ENCODE measurements around the gene GOPC. TPM values are rescaled to one million over a fixed set of nuclear protein-coding genes. Genes with fewer than 3 reads are reported as not detected.

Gene GOPC
- total and polyA plus RNA-seq, 2 of the 8 experiments (the other 6 are each of a cell fraction or from before 2014, with no cell fraction given), result 5.3 to 19.4 TPM

DNA sequence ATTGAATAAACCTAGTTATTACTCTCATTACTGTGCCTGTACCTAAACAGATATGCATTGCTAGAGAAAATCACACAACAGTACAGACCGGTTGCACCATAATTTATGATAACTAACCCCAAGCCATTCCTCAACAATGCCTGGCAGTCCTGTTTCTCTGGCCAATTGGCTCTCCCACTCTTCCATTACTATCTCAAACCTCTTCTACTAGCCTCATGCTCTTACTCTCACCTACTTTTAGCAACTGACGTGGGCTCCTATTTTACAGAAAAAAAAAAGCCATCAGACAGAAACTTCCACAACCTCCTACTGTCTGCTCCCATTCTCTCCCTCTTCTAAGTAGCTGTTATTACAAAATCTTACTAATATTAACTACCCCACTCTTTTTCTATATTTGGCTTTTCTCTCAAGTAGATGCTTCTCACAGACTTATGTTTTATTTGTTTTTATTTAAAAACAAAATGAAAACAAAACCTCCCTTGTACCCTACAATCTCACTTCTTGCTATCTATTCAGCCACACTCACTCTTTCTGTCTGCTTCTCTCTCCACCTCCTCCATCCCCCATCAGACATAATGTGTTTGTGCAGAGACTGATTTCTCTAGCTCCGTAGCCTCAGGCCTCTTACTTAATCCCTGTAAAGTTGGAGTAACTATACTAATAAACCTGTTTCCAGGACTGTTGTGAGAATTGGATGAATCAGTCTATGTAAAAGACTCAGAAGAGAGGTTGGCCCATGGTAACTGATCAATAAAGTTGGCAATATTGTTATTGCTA lies 9.1 kb downstream of the GOPC start:
- CTCF ChIA-PET (ENCODE audit: partially characterized antibody), result interaction anchor here (0.7 to 1.1 kb wide), 2 partner anchors 9 to 14 kb away, joined by 3 read pairs; partner anchors contain the start of gene GOPC
- H4K8ac ChIP-seq (ENCODE audit: extremely low read depth, insufficient read depth, low read length), result no peak overlapping the region
- peaks cover 0 to 2% of the 10 kb centered on the region in 2 experiments; a peak in 1 of 4 replicates for H3K9me3 ChIP-seq (ENCODE audit: insufficient read depth in 2 of 2, low read depth in 1 of 2, low read length in 1 of 2)
- no peaks in the 10 kb centered on the region for H3K23me2 ChIP-seq (ENCODE audit: low read depth, low read length)
- no peak overlapping the region for H3K27ac ChIP-seq (ENCODE audit: low read depth, low read length)
- no peak for DNase-seq (ENCODE audit: low read depth in 1 of 2, low spot score in 2 of 2)
- H2BK5ac ChIP-seq (ENCODE audit: low read depth, low read length), result no peak overlapping the region
- H2AFZ ChIP-seq (ENCODE audit: low read length), result no peak overlapping the region
- H2BK20ac ChIP-seq (ENCODE audit: low read length), result no peak overlapping the region
- H4K20me1 ChIP-seq (replicated peaks in 1 of 2; ENCODE audit: control insufficient read depth in 1 of 2, insufficient read depth in 2 of 2, low read length in 2 of 2), result no peaks in the 10 kb centered on the region
- no peak overlapping the region for H3K56ac ChIP-seq (replicated peaks; ENCODE audit: insufficient read length, low read depth, low read length)
- no peak overlapping the region for H2BK120ac ChIP-seq (replicated peaks; ENCODE audit: low read depth, low read length)
- no peak overlapping the region for H3K14ac ChIP-seq (ENCODE audit: insufficient read length)
- no peak overlapping the region for H3K18ac ChIP-seq (ENCODE audit: extremely low read depth, low read length)
- H3K4me1 ChIP-seq (replicated peaks in 1 of 4; ENCODE audit: control insufficient read depth in 3 of 4, insufficient read depth in 4 of 4, low read length in 3 of 4), result no peaks in the 10 kb centered on the region
- H3K9ac ChIP-seq (replicated peaks in 1 of 4; ENCODE audit: extremely low read depth in 1 of 4, low read depth in 3 of 4, low read length in 3 of 4), result no peak overlapping the region
- H2BK15ac ChIP-seq (ENCODE audit: low read length), result no peak overlapping the region
- H3K4me3 ChIP-seq (ENCODE audit: extremely low read depth in 1 of 4, insufficient read depth in 2 of 4, low read depth in 3 of 4, low read length in 4 of 4), result no peak overlapping the region
- no peak overlapping the region for H3K4ac ChIP-seq (replicated peaks; ENCODE audit: insufficient read length, low read depth, low read length)
- H3K27me3 ChIP-seq (replicated peaks in 1 of 4; ENCODE audit: control insufficient read depth in 3 of 4, extremely low read depth in 1 of 4, insufficient read depth in 3 of 4, low read length in 3 of 4), result no peaks in the 10 kb centered on the region
- H4K5ac ChIP-seq (ENCODE audit: insufficient read length, low read depth, low read length), result no peak overlapping the region
- H3K36me3 ChIP-seq (ENCODE audit: control insufficient read depth in 2 of 4, insufficient read depth in 4 of 4, low read length in 3 of 4), result peaks cover 0 to 15% (median 5%) of the 10 kb centered on the region in 4 experiments; a peak in 5 of 8 replicates
- H2AK5ac ChIP-seq (ENCODE audit: low read depth, low read length), result no peak overlapping the region
- H2BK12ac ChIP-seq (ENCODE audit: low read depth, low read length), result no peak overlapping the region
- H4K91ac ChIP-seq (replicated peaks; ENCODE audit: insufficient read length, low read length), result no peak overlapping the region
- no peak overlapping the region for H3K4me2 ChIP-seq (ENCODE audit: insufficient read depth in 1 of 2, low read depth in 2 of 2, low read length in 2 of 2)
- no peaks in the 10 kb centered on the region; the same call in 1 of the 2 replicates for H3K79me1 ChIP-seq (ENCODE audit: low read depth, low read length)
- no peak overlapping the region for H3K23ac ChIP-seq (ENCODE audit: insufficient read length)
- FAIRE-seq, result no peak
- 90% methylated on average over 3 of the region's 3 CpGs; no CpG with 5 or more reads in 1 of the 2 experiments for WGBS, 2 experiments (ENCODE audit: extremely low coverage in 1 of 2, insufficient coverage in 1 of 2, insufficient read length in 1 of 2, insufficient replicate concordance in 2 of 2, low coverage in 1 of 2, low lambda C conversion rate in 2 of 2, missing lambda C conversion rate in 1 of 2)
- peaks cover 0 to 35% of the 10 kb centered on the region in 2 experiments; a peak in 2 of 4 replicates for H3K79me2 ChIP-seq (ENCODE audit: control insufficient read depth in 1 of 2, insufficient read depth in 2 of 2, low read length in 2 of 2)
- POLR2A ChIA-PET (ENCODE audit: partially characterized antibody), result no interaction called here
- TF ChIP-seq, protein P1, sequence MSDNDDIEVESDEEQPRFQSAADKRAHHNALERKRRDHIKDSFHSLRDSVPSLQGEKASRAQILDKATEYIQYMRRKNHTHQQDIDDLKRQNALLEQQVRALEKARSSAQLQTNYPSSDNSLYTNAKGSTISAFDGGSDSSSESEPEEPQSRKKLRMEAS (IDR thresholded peaks at IDR 0.05), result no peak
- TF ChIP-seq KDM1A (IDR thresholded peaks at IDR 0.05; ENCODE audit: borderline replicate concordance, low read length), result no peak
- TF ChIP-seq POU5F1 (IDR thresholded peaks at IDR 0.05; ENCODE audit: low read depth, low read length), result no peak
- no peak for TF ChIP-seq CHD1 (IDR thresholded peaks at IDR 0.05; ENCODE audit: low read depth, low read length)
- no peak for TF ChIP-seq JUND (IDR thresholded peaks at IDR 0.05; ENCODE audit: low read length)
- no peak for TF ChIP-seq RNF2 (IDR thresholded peaks at IDR 0.05; ENCODE audit: borderline replicate concordance, low read depth, low read length, missing control alignments, poor library complexity, severe bottlenecking)
- TF ChIP-seq SP1 (IDR thresholded peaks at IDR 0.05; ENCODE audit: low read depth, low read length), result no peak
- TF ChIP-seq RXRA (IDR thresholded peaks at IDR 0.05; ENCODE audit: insufficient read depth, low read depth, low read length), result no peak
- no peak for TF ChIP-seq KDM5A (IDR thresholded peaks at IDR 0.05; ENCODE audit: low read length)
- TF ChIP-seq PHF8 (conservative IDR thresholded peaks at IDR 0.05; ENCODE audit: low read depth, low read length), result no peak
- no peak for TF ChIP-seq RAD21 (IDR thresholded peaks at IDR 0.05 in 1 of 2, conservative IDR thresholded peaks at IDR 0.05 in 1 of 2; ENCODE audit: low read depth in 2 of 2, low read length in 2 of 2)
- no peak for TF ChIP-seq EZH2 (IDR thresholded peaks at IDR 0.05; ENCODE audit: low read depth, low read length, severe bottlenecking)
